HL-60/S4 (cell line): ENCODE data around the gene AP3D1.
"Not testable (repeated sequence)": the region's sequence is repeated elsewhere in the genome, so short reads cannot be mapped to it uniquely, and the experiment has no call there.

Experiments used
- in situ Hi-C: fragments of 300-500 bp; cut with MboI; formaldehyde crosslinking; loops from 2 replicates; pipeline ENCODE4 v1.14.3; 2022; ENCODE audit warnings: low sequenced_read_pairs

Gene AP3D1

GRCh38 chr19:2151339-2152229 lies at the start of gene AP3D1:
AP3D1 (minus strand) TSS chr19:2151566; CDS start chr19:2151334, 232 bp downstream.
- in situ Hi-C loops, result loop anchor here (10.0 kb wide), 1 partner anchor 233 kb away; no protein-coding TSS in a partner anchor

- in situ Hi-C loops, result not testable (repeated sequence)
Measured at GRCh38 chr19:2200624-2201294, 49.4 kb upstream of the AP3D1 start.

- in situ Hi-C loops, result no loop called here
Measured at GRCh38 chr19:2199861-2200623, 48.7 kb upstream of the AP3D1 start.

- in situ Hi-C loops, result no loop called here
Measured at GRCh38 chr19:2199215-2199614, 47.8 kb upstream of the AP3D1 start.

GRCh38 chr19:2198317-2198716 lies 47.0 kb upstream of the AP3D1 start:
- in situ Hi-C loops, result no loop called here

GRCh38 chr19:2197270-2197669 lies 45.9 kb upstream of the AP3D1 start:
- in situ Hi-C loops, result no loop called here

GRCh38 chr19:2195914-2196313 lies 44.5 kb upstream of the AP3D1 start:
- in situ Hi-C loops, result no loop called here

- in situ Hi-C loops, result no loop called here
Measured at GRCh38 chr19:2195361-2195760, 44.0 kb upstream of the AP3D1 start.

- in situ Hi-C loops, result no loop called here
Measured at GRCh38 chr19:2194513-2195078, 43.2 kb upstream of the AP3D1 start.

GRCh38 chr19:2193807-2194206 lies 42.4 kb upstream of the AP3D1 start:
- in situ Hi-C loops, result no loop called here

- in situ Hi-C loops, result no loop called here
Measured at GRCh38 chr19:2192862-2193261, 41.5 kb upstream of the AP3D1 start.

GRCh38 chr19:2191456-2192310 lies 40.3 kb upstream of the AP3D1 start:
- in situ Hi-C loops, result no loop called here

GRCh38 chr19:2190848-2191455 lies 39.6 kb upstream of the AP3D1 start:
- in situ Hi-C loops, result no loop called here

- in situ Hi-C loops, result no loop called here
Measured at GRCh38 chr19:2189880-2190279, 38.5 kb upstream of the AP3D1 start.

GRCh38 chr19:2188708-2189385 lies 37.5 kb upstream of the AP3D1 start:
- in situ Hi-C loops, result no loop called here

- in situ Hi-C loops, result no loop called here
Measured at GRCh38 chr19:2187159-2187558, 35.8 kb upstream of the AP3D1 start.

GRCh38 chr19:2186071-2186846 lies 34.9 kb upstream of the AP3D1 start:
- in situ Hi-C loops, result no loop called here

- in situ Hi-C loops, result no loop called here
Measured at GRCh38 chr19:2185734-2186070, 34.3 kb upstream of the AP3D1 start.
